ENCODE measurements around the gene MST1. TPM values are rescaled to one million over a fixed set of nuclear protein-coding genes. Genes with fewer than 3 reads are reported as not detected.

The MST1 gene
- total RNA-seq, 4 donors from 2014 or later = 12.9 to 24.7 (median 17.4) TPM

GRCh38 chr3:49634736-49635135 is 54.5 kb downstream of the MST1 start:
- no peak for TF ChIP-seq POLR2A (IDR thresholded peaks at IDR 0.05)
- TF ChIP-seq, protein P1, sequence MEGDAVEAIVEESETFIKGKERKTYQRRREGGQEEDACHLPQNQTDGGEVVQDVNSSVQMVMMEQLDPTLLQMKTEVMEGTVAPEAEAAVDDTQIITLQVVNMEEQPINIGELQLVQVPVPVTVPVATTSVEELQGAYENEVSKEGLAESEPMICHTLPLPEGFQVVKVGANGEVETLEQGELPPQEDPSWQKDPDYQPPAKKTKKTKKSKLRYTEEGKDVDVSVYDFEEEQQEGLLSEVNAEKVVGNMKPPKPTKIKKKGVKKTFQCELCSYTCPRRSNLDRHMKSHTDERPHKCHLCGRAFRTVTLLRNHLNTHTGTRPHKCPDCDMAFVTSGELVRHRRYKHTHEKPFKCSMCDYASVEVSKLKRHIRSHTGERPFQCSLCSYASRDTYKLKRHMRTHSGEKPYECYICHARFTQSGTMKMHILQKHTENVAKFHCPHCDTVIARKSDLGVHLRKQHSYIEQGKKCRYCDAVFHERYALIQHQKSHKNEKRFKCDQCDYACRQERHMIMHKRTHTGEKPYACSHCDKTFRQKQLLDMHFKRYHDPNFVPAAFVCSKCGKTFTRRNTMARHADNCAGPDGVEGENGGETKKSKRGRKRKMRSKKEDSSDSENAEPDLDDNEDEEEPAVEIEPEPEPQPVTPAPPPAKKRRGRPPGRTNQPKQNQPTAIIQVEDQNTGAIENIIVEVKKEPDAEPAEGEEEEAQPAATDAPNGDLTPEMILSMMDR (IDR thresholded peaks at IDR 0.05) = no peak
- DNase-seq (ENCODE audit: low spot score in 2 of 2) = no peak
- intact Hi-C loops (cut with DNase I; ENCODE audit: low total_unique reads) = no loop called here
- WGBS, 2 donors = 85% methylated on average over 3 of the region's 3 CpGs
- no peak overlapping the region for H3K4me3 ChIP-seq (ENCODE audit: low read depth, poor library complexity, severe bottlenecking)

Other genes with a start within 250 kb of the MST1 start
- 10 to 100 TPM; 43.0 to 88.0 (median 65.5) TPM for gene DAG1, start 219.2 kb downstream of the MST1 start, total RNA-seq
- under 1 TPM; 0.04 to 0.36 (median 0.14) TPM for gene BSN, start 135.0 kb downstream of the MST1 start, total RNA-seq
- 10 to 100 TPM; 73.8 to 92.4 (median 83.1) TPM for gene APEH, start 15.1 kb downstream of the MST1 start, total RNA-seq
- gene RNF123, start 83 bp upstream of the MST1 start, total RNA-seq = 10 to 100 TPM; 12.8 to 28.4 (median 26.5) TPM
- gene AMIGO3, start 30.2 kb upstream of the MST1 start, total RNA-seq = 1 to 10 TPM; 1.0 to 3.7 (median 3.1) TPM
- 10 to 100 TPM; 10.1 to 27.6 (median 18.2) TPM for gene GMPPB, start 34.5 kb upstream of the MST1 start, total RNA-seq
- gene IP6K1, start 97.1 kb upstream of the MST1 start, total RNA-seq = 10 to 100 TPM; 44.1 to 56.5 (median 51.6) TPM
- under 1 TPM in 2 of 4 donors, not detected in 2; 0.36 to 0.84 TPM for gene CDHR4, start 110.4 kb upstream of the MST1 start, total RNA-seq
- gene INKA1, start 113.8 kb upstream of the MST1 start, total RNA-seq = 10 to 100 TPM; 30.4 to 56.1 (median 37.9) TPM
- 10 to 100 TPM; 14.5 to 19.7 (median 18.2) TPM for gene UBA7, start 124.5 kb upstream of the MST1 start, total RNA-seq
- gene TRAIP, start 167.1 kb upstream of the MST1 start, total RNA-seq = 1 to 10 TPM; 1.1 to 4.8 (median 2.9) TPM
- not detected for gene CAMKV, start 180.4 kb upstream of the MST1 start, total RNA-seq
- 10 to 100 TPM; 29.7 to 62.5 (median 48.8) TPM for gene MST1R, start 214.4 kb upstream of the MST1 start, total RNA-seq
- gene MON1A, start 240.3 kb upstream of the MST1 start, total RNA-seq = 10 to 100 TPM in 3 of 4 donors, 1 to 10 TPM in 1; 5.6 to 16.7 (median 11.4) TPM